PC-9 (cell line): ENCODE data around the gene IQSEC3.

Experiments
- EZH2 ChIP-seq: fragments of 200-600 bp; sonication (generic); IDR thresholded peaks from 2 replicates; pipeline ENCODE4 v1.8.0; 2017; ENCODE audit warnings: antibody characterized with exemption, low read depth
- TF ChIP-seq, protein P1 (sequence below): fragments of 200-600 bp; sonication (generic); conservative IDR thresholded peaks from 2 replicates; pipeline ENCODE4 v1.6.1; 2017; ENCODE audit warnings: mixed run types, antibody characterized with exemption, mild to moderate bottlenecking, moderate library complexity

- TF ChIP-seq, protein P1, sequence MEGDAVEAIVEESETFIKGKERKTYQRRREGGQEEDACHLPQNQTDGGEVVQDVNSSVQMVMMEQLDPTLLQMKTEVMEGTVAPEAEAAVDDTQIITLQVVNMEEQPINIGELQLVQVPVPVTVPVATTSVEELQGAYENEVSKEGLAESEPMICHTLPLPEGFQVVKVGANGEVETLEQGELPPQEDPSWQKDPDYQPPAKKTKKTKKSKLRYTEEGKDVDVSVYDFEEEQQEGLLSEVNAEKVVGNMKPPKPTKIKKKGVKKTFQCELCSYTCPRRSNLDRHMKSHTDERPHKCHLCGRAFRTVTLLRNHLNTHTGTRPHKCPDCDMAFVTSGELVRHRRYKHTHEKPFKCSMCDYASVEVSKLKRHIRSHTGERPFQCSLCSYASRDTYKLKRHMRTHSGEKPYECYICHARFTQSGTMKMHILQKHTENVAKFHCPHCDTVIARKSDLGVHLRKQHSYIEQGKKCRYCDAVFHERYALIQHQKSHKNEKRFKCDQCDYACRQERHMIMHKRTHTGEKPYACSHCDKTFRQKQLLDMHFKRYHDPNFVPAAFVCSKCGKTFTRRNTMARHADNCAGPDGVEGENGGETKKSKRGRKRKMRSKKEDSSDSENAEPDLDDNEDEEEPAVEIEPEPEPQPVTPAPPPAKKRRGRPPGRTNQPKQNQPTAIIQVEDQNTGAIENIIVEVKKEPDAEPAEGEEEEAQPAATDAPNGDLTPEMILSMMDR = no peak
- no peak for TF ChIP-seq EZH2
Observed at GRCh38 chr12:109446-109845, 42.9 kb downstream of the IQSEC3 start.
